GM19372 (cell line): ENCODE measurements around the gene ST3GAL3.

Experiments
- ATAC-seq: cut with Tn5 transposase; IDR thresholded peaks from one replicate; pipeline ENCODE4 v1.9.1; 2021; ENCODE audit warnings: mild to moderate bottlenecking, low read depth, moderate library complexity; ENCODE audit not compliant: unreplicated experiment

The ST3GAL3 gene

GRCh38 chr1:43952731-43953346 lies 245.5 kb downstream of the ST3GAL3 start:
- ATAC-seq: no peak

DNA sequence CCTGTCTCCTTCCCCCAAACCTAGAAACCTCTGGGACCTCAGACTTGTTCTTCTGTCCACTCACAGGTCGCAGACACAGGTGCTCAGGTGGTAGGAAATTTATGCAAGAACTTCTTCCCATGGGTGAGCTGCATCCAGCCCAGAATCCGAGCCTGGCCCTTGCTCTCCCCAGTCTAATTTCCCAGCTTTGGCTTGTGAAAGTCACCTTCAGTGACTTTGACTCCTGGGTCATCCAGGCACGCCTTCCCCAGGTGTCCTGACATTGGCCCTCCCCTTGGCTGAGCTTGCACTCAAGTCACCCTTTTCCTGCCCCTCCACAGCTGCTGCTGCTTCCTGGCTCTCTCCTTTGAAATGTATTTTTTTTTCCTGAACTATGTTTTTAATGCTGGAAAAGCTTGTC lies 246.0 kb downstream of the ST3GAL3 start:
- ATAC-seq: no peak

- ATAC-seq: no peak
Observed at GRCh38 chr1:43954036-43954435, 246.7 kb downstream of the ST3GAL3 start.

DNA sequence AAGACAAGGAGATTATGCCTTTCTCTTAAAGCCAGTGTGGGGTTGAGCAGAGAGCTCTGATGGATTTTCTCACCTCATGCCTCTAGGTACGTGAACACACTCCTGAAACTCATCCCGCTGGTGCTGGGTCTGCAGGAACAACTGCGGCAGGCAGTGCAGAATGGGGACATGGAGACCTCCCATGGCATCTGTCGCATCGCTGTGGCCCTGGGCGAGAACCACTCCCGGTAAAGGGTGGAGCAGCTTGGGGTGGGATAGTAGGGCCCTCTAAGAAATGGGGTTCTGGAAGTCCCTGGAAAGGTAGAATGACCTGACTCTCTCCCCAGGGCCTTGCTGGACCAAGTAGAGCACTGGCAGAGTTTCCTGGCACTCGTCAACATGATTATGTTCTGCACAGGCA lies 248.9 kb downstream of the ST3GAL3 start:
- ATAC-seq: no peak

DNA sequence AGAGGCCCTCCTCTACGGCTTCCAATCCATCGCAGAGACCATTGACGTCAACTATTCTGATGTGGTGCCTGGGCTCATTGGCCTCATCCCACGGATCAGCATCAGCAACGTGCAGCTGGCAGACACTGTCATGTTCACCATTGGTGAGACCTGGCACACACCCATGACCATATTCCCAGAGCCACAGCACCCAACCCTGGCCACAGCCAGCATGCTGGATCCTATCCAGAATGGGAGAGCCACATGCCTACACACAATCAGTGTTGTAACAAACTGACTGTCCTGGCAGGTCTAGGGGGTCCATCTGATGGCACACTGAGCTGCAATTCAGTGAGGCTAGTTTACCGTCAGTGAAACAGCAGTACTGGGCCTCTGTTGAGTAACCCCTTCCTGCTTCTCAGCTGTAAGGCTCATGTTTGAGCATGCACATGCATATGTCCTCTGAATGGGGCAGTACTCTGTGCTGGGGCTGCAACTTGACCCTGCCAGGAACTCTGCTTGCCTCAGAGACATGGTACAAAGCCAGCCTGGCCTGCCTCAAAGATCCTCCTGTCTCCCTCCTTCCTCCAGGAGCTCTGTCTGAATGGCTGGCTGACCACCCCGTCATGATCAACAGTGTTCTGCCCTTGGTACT lies 250.2 kb downstream of the ST3GAL3 start:
- ATAC-seq: no peak

DNA sequence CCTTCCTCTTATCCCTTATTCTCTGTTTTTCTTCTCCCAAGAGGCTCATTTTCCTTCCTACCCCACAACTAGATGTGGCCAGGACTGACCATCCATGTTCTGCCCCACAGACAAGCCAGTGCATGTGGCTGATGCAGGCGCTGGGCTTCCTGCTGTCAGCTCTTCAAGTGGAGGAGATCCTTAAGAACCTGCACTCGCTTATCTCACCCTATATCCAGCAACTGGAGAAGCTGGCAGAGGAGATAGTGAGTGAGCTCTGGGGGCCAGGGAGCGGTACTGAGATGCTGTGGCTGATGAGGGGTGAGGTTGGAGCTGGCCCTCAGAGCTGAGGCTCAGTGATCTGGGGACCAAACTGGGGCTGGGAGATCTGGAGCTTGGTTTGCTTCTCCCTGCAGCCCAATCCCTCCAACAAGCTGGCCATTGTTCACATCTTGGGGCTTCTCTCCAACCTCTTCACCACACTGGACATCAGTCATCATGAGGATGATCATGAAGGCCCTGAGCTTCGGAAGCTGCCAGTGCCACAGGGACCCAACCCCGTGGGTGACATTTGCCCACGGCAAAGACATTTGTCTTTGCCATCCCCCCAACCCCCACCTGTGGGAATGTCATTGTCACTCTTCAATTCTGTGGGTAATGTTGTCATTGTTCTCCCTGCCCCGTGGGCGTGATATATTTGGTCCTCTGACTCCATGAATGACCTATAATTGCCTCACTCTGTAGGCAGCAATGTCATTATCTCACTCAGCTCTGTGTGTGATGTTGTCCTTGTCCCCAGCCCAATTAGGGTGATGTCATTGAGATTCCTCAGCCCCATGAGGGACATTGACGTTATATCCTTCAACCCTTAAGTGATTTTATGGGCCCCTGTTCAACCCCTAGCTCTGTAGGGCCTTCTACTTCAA lies 251.3 kb downstream of the ST3GAL3 start:
- no peak for ATAC-seq

- ATAC-seq: no peak
Observed at GRCh38 chr1:43960798-43961197, 253.5 kb downstream of the ST3GAL3 start.

GRCh38 chr1:43961692-43962091 lies 254.4 kb downstream of the ST3GAL3 start:
- no peak for ATAC-seq

GRCh38 chr1:43962324-43962723 lies 255.0 kb downstream of the ST3GAL3 start:
- no peak for ATAC-seq

DNA sequence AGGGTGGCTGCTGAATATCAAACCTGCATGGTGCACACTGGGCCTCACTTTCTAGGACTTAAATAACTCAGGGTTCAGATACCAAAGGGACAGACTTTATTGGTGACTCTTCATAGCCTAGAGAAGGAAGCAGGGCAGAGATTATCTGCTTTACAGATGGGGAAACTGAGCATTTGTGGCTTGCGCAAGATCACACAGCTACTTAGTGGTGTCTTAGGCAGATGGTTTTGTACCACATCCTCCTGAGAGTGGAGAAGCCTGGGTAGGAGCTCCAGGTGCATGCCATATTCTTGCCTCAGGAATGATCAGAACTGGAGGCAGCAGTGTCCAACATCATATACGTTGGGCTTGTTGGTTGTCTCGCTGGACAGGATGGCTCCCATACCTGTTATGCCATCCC lies 255.7 kb downstream of the ST3GAL3 start:
- ATAC-seq: no peak

GRCh38 chr1:43963890-43964289 lies 256.6 kb downstream of the ST3GAL3 start:
- ATAC-seq: no peak

- ATAC-seq: no peak
Observed at GRCh38 chr1:43965316-43965715, 258.0 kb downstream of the ST3GAL3 start.

- no peak for ATAC-seq
Observed at GRCh38 chr1:43968348-43968948, 261.1 kb downstream of the ST3GAL3 start.

DNA sequence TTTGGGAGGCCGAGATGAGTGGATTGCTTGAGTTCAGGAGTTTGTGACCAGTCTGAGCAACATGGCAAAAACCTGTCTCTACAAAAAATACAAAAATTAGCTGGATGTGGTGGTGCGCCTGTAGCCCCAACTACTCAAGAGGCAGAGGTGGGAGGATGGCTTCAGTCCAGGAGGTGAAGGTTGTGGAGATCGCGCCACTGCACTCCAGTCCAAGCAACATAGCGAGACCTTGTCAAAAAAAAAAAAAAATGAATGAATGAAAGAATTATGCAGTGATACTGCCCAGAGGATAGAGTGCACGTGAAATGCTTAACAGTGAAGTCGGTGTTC lies 262.0 kb downstream of the ST3GAL3 start:
- no peak for ATAC-seq

DNA sequence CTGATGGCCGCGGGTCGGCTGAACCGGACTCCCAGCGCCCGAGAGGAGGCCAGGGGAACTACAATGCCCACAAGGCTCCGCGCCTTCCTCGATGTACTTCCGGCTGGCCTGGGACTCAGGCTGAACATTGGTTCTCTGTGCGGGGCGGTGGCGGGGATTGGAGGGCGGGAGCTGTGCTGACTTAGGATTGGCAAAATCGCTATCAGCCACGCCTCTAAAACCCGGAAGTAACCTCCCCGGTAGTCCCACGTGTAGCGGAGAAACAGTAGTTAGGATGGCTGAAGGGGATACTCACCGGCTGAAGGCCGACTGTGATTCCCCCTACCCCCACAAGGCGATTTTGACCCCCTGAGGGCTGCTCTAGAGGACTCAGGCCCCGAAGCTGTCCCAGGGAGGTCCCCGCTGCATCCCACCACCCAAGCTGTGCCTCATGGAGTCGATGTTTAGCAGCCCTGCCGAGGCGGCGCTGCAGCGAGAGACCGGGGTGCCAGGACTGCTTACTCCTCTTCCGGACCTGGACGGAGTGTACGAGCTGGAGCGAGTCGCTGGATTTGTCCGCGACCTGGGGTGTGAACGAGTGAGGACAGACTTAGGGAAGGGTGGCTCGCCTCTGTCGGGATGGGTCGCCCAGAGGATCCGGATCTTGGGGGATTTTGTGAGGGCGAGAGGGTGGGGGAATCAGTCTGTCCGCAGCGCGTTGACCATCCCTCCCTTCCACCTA lies 262.6 kb downstream of the ST3GAL3 start, which contains the start of gene DPH2:
TSS of gene DPH2 (plus strand) at position 265 of the 721 bp plus-strand sequence. CDS start at position 431, 166 bp downstream.
- peak; percentile 81 for ATAC-seq

- ATAC-seq: no peak
Observed at GRCh38 chr1:43970502-43970901, 263.2 kb downstream of the ST3GAL3 start.

DNA sequence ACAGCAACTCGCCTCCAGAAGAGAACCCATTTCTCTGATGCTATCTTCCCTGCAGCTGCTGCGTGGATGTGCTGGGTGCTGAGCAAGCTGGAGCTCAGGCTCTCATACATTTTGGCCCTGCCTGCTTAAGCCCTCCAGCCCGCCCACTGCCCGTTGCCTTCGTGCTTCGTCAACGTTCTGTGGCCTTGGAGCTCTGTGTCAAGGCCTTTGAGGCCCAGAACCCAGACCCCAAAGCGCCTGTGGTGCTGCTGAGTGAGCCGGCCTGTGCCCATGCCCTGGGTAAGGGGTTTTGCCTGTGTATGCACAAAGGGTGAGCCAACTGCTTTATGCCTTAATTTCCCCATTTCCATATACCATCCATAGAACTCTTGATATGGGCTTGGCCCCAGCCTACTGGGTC lies 263.6 kb downstream of the ST3GAL3 start:
- ATAC-seq: no peak

- no peak for ATAC-seq
Observed at GRCh38 chr1:43971336-43971980, 264.1 kb downstream of the ST3GAL3 start.

- no peak for ATAC-seq
Observed at GRCh38 chr1:43973981-43974442, 266.7 kb downstream of the ST3GAL3 start.
